ENCODE measurements around the gene RAD9B. TPM values are rescaled to one million over a fixed set of nuclear protein-coding genes. Genes with fewer than 3 reads are reported as not detected.

The RAD9B gene
- total and polyA plus RNA-seq, 2 of the 4 experiments (the other 2 are of a cell fraction), result 0.09 to 0.18 TPM

GRCh38 chr12:110453569-110454296, 48.4 kb upstream of the RAD9B start:
- H3K4me2 ChIP-seq (ENCODE audit: low read depth, low read length), result no peak overlapping the region
- CTCF ChIA-PET, result no interaction called here
- no peak for DNase-seq

More at GRCh38 chr12:110453569-110454296, 48.4 kb upstream of the RAD9B start:
- Histone ChIP-seq H2BK15ac (ENCODE audit: low read depth, low read length) (no peak overlapping the region), H3K36me3 (ENCODE audit: control insufficient read depth, insufficient read depth, low read length) (peaks cover 12% of the 10 kb centered on the region; the same call in 1 of the 2 replicates), H3K79me1 (ENCODE audit: low read depth in 1 of 2, low read length in 2 of 2) (peaks cover 2 to 6% of the 10 kb centered on the region in 2 experiments; a peak in 2 of 4 replicates), H3K23ac (ENCODE audit: low read depth, low read length) (no peak overlapping the region), H2AK5ac (ENCODE audit: low read depth, low read length) (no peak overlapping the region), H2BK5ac (ENCODE audit: low read depth, low read length, poor library complexity, severe bottlenecking) (no peak overlapping the region), H4K5ac (ENCODE audit: low read depth, low read length) (no peak overlapping the region), H3K4ac (ENCODE audit: low read depth, low read length) (no peak overlapping the region), H4K8ac (ENCODE audit: low read depth in 2 of 2, low read length in 2 of 2) (no peak overlapping the region), H3K27me3 (ENCODE audit: control insufficient read depth, insufficient read depth, low read length) (no peaks in the 10 kb centered on the region), H3K9ac (ENCODE audit: low read depth, low read length) (no peak overlapping the region), H3K27ac (ENCODE audit: insufficient read depth, low read length) (no peak overlapping the region), H4K20me1 (ENCODE audit: insufficient read depth, low read length) (no peaks in the 10 kb centered on the region), H3K4me3 (ENCODE audit: insufficient read depth, low read depth, low read length) (no peak overlapping the region), H2AK9ac (replicated peaks; ENCODE audit: low read depth, low read length, poor library complexity) (no peak overlapping the region), H2BK120ac (ENCODE audit: low read depth, low read length) (no peak overlapping the region), H3K14ac (replicated peaks; ENCODE audit: low read depth, low read length) (no peak overlapping the region), H4K91ac (ENCODE audit: insufficient read depth, low read depth, low read length) (no peak overlapping the region), H3K9me1 (ENCODE audit: insufficient read depth, low read length) (no peaks in the 10 kb centered on the region), H3K18ac (ENCODE audit: low read depth, low read length) (no peak overlapping the region), H3K56ac (ENCODE audit: extremely low read depth, insufficient read depth, low read length) (no peak overlapping the region), H2AFZ (replicated peaks; ENCODE audit: low read length, poor library complexity) (no peak overlapping the region), H3K4me1 (ENCODE audit: control insufficient read depth, insufficient read depth, low read length) (0 out of 2 replicates have a peak, but pooled peaks cover 1% of the 10 kb centered on the region), H3K9me3 (ENCODE audit: control insufficient read depth, insufficient read depth, low read length) (no peaks in the 10 kb centered on the region), H2BK20ac (ENCODE audit: low read depth, low read length) (no peak overlapping the region)
- dilution Hi-C loops (cut with HindIII; ENCODE audit: low sequenced_read_pairs, unreplicated experiment) (no loop called here), intact Hi-C loops (cut with micrococcal nuclease) (loop anchor here (10.0 kb wide), 1 partner anchor 271 kb away; no protein-coding TSS in a partner anchor), in situ Hi-C loops (cut with MboI; ENCODE audit: low sequenced_read_pairs) (loop anchor here (10.0 kb wide), 1 partner anchor 441 kb away; no protein-coding TSS in a partner anchor)
- no TSS peak for BruUV-seq (replicated peaks)
- POLR2A ChIA-PET (ENCODE audit: unreplicated experiment), result no interaction called here
- WGBS, 2 experiments (ENCODE audit: extremely low coverage in 2 of 2, insufficient read length in 1 of 2), result no CpG with 5 or more reads among the region's 4 CpGs
- ATAC-seq (ENCODE audit: low read depth), result no peak
- no peak for TF ChIP-seq MAZ (IDR thresholded peaks at IDR 0.05; ENCODE audit: borderline replicate concordance, low read depth, low read length)

All from IMR-90 (cell line).